Measurements from ENCODE around the gene IRAK1. TPM values are rescaled to one million over a fixed set of nuclear protein-coding genes. Genes with fewer than 3 reads are reported as not detected.
A peak's percentile ranks its signal among the peaks of the same experiment; 100 is the strongest.

The IRAK1 gene
- total and polyA plus RNA-seq, 2 of the 13 experiments (the other 11 are each of a cell fraction or from before 2014, with no cell fraction given), result 57.7 to 77.3 TPM

- TF ChIP-seq HIC2 (CRISPR knock-in tag; IDR thresholded peaks at IDR 0.05; ENCODE audit: low read depth), result peak; percentile 58; the same call in 1 of the 2 replicates
- 0 out of 2 replicates have a peak, but pooled peaks have one; percentile 18 for TF ChIP-seq KDM6A (CRISPR knock-in tag; IDR thresholded peaks at IDR 0.05; ENCODE audit: low read depth)
- TF ChIP-seq FOXA1 (IDR thresholded peaks at IDR 0.05), result no peak
- 0 out of 2 replicates have a peak, but pooled peaks have one; percentile 31 for TF ChIP-seq FOXA1 (CRISPR knock-in tag; IDR thresholded peaks at IDR 0.05)
- peak; percentile 70; the same call in 1 of the 2 replicates for TF ChIP-seq TFE3 (CRISPR knock-in tag; IDR thresholded peaks at IDR 0.05)
- 0 out of 2 replicates have a peak, but pooled peaks have one; percentile 14 for TF ChIP-seq ARID5B (CRISPR knock-in tag; IDR thresholded peaks at IDR 0.05)
- peak; percentile 73; the same call in 1 of the 2 replicates for TF ChIP-seq HNRNPL (IDR thresholded peaks at IDR 0.05; ENCODE audit: low read depth, low read length)
- TF ChIP-seq ZFYVE20 (CRISPR knock-in tag; IDR thresholded peaks at IDR 0.05; ENCODE audit: borderline replicate concordance, low read depth), result no peak
- peak; percentile 36 for TF ChIP-seq ZNF687 (CRISPR knock-in tag; IDR thresholded peaks at IDR 0.05)
- TF ChIP-seq SP5 (CRISPR knock-in tag; IDR thresholded peaks at IDR 0.05; ENCODE audit: borderline replicate concordance, low read depth), result 0 out of 2 replicates have a peak, but pooled peaks have one; percentile 53
- TF ChIP-seq ZNF543 (CRISPR knock-in tag; IDR thresholded peaks at IDR 0.05), result peak; percentile 88
- peak; percentile 49; the same call in 1 of the 2 replicates for TF ChIP-seq FOSL2 (CRISPR knock-in tag; IDR thresholded peaks at IDR 0.05)
- peak; percentile 31; the same call in 1 of the 2 replicates for TF ChIP-seq NCOR1 (IDR thresholded peaks at IDR 0.05; ENCODE audit: borderline replicate concordance, low read length)
- TF ChIP-seq KAT2B (IDR thresholded peaks at IDR 0.05; ENCODE audit: borderline replicate concordance, low read depth, low read length), result no peak
Measured at GRCh38 chrX:153974726-153975286, 44.9 kb downstream of the IRAK1 start (continued).

Data from HepG2 (cell line).